Amygdala (tissue), 56 donors: ENCODE data around the gene CCN5.

Experiments
- DNase-seq, 56 donors: peaks; one replicate each; lab custom pipeline; 2025; lab: John Stamatoyannopoulos, UW

Gene CCN5

GRCh38 chr20:44776980-44777379 lies 61.8 kb downstream of the CCN5 start:
- peak in 1 of 56 donors; percentile 13 for DNase-seq
